NCI-H774 (cell line): ENCODE results near the gene ZNF423.
A peak's percentile ranks its signal among the peaks of the same experiment; 100 is the strongest.

Experiments
- DNase-seq: peaks from one replicate; lab custom pipeline; 2025; lab: John Stamatoyannopoulos, UW

Gene ZNF423

GRCh38 chr16:49869731-49870130 lies 13.8 kb upstream of the ZNF423 start:
- DNase-seq, result no peak

DNA sequence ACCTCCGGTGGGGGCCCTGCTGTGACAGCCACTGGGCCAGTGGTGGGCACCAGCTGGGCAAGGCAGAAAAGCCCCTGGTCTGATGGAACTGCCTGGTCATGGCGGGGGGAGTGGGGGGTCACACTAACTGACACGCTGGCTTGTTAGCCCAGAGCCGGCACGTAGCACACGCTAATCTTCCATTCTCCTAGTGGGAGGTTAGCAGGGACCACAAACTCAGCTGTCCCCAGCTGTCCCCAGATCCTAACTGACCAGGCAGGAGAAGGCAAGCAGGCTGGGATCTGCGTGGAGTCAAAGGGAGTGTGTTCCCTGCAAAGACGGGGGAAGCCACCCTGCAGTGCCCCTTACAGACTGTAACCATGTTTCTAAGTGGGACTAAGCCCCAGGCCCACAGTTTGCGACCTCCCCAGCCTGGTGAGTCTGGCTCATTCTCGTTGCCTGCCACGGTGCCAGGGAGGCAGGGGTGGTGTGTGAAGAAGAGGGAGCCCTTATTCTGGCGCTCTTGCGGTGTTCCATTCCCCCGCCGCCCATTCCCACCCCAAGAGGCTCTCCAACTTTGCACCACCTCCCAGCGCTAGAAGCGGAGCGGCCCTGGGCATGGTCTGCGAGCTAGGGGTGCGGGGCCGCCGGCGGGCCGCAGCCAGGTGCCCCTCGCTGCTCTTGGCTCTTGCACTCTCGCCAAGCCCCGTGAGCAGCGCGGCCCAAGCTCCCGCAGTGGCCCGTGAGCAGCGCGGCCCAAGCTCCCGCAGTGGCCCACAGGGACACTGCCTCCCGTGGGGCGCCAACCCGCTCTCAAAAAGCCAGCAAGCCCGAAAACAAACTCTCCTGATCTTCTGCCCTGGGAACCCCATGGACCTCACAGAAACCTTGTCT lies 12.1 kb upstream of the ZNF423 start:
- no peak for DNase-seq

- DNase-seq, result no peak
These were observed 11.3 kb upstream of the ZNF423 start for GRCh38 chr16:49867234-49867633.

DNA sequence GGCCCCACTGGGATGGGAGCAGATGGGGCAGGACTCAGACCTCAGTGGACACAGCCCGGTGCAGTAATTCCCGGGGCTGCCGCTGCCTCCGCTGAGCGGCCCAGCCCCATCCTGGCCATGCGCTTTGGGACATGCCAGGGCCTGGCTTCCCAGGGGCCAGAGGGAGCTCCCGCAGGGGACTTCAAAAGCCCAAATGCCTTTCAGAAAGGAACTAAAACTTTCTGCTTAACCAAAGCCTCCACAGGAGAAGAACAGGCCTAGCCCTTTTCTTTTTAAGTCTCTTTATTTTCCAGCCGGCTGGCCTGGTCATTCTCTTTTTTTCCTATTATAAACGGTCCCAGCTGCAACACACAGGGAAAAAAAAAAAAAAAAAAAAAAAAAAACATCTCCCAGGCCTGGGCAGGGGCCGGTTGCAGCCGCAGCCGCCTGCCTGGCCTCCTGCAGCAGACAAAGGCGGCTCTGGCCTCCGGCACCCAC lies 10.7 kb upstream of the ZNF423 start:
- no peak for DNase-seq

- no peak for DNase-seq
These were observed 6.8 kb upstream of the ZNF423 start for GRCh38 chr16:49862694-49863093.

- DNase-seq, result no peak
These were observed 5.4 kb upstream of the ZNF423 start for GRCh38 chr16:49861299-49861698.

- DNase-seq, result no peak
These were observed 4.7 kb upstream of the ZNF423 start for GRCh38 chr16:49860593-49860992.

DNA sequence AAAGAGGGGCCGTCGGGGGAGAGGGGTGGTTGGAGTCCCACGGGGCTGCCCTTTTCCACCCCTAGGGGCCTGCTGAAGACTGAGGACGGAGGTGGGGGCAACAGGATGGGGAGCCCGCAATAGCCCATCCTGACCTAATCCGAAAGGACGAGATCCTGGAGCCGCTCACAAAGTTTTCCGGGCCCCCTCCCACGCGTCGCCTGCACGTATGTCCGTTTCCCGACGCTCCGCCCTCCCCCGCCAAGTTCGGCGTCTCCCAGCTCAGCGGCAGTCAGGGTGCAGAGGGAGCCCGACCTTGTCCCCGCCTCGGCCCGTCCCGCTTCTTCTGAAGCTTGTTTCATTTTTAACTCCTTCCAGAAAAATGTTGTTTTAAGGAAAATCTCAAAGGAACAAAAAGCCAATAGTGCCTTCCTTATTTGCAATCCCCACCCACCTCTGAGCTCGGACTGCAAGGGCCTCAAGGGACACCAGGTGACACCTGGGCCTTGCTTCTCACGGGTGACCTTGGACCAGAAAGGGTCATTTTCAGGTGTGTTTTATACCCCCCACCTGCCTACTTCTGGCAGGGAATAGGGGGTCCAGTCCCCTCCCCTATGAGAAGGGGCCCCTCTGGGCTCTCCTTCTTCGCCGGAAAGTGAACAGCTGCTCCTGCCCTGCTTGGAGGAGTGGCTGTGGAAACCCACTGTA lies 3.4 kb upstream of the ZNF423 start:
- no peak for DNase-seq

DNA sequence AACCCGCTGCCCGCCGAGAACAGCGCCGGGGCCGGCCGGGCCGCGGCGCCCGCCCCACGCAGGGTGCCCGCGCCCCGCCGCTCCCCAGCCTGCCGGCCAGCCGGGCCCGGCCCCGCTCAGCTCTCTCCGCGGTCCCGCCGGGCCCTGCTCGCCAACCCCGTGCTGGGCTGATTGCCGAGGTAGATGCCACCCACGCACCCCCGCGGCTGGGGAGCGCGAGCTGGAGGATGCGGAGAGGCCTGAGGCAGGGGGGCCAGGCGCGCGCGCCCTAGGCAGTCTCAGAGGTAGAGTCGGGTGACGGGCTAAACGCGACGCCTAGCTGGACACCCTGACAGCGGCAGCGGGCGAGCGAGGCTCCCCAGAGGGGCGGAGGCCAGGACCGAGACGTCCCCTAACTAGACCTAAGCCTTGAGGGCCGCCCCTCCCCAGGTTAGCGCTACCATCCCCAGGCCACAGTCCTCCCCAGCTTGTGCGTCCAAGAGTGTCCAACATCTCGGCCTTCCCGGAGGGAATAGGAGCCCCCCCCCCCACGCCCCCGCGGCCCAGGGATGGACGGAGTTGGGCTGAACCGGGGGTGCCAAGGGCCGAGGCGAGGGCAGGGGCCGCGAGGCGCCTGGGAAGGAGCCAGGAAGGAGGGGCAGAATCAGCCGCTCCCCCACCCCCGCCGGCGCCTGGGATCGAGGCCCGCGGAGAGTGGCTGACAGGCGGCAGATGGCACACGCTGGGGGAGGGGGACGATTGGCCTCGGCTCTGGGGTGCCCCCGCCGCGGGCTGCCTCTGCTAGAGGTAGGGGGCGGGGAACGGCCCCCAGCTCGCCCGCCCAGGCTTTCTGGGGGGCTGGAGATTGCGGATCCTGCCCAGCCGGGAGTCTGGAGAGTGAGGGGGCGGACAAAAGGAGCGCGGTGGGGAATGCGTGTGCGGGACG lies 2.5 kb upstream of the ZNF423 start:
- DNase-seq, result no peak

DNA sequence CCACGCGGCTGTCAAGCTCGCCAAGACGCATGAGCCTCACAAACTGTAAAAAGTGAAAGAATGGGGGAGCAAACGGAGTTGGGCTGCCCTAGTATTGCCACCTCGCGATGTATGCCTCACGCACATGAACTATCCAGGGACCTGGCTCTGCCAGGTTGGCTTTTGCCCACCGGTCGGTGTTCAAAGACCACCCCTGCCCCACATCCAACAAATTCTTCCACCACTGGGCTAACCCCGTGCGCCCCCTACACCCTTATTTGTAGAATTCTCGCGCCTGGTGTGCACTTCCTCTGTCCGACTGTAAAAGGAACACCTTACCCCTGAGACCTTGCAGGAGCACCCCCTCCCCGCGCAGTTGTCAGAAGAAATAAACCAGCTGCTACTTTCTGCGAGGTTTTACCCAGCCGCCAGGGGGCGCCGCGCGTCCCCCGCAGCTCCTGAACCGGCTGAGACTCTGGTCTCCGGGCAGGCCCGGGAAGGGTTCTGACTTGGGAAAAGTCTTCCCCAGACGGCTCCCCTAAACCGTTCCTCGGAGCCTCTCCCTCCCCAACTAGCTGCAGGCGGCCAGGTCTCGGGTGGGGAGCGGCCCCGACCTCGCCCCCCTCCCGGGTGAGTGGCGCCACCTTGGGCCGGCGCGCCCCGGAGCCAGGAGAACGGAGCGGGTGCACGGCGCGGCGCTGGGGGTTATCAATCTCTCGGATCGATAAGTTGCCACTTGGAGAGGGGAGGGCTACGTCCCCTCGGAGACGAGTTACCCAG lies 1.7 kb upstream of the ZNF423 start:
- DNase-seq, result no peak

DNA sequence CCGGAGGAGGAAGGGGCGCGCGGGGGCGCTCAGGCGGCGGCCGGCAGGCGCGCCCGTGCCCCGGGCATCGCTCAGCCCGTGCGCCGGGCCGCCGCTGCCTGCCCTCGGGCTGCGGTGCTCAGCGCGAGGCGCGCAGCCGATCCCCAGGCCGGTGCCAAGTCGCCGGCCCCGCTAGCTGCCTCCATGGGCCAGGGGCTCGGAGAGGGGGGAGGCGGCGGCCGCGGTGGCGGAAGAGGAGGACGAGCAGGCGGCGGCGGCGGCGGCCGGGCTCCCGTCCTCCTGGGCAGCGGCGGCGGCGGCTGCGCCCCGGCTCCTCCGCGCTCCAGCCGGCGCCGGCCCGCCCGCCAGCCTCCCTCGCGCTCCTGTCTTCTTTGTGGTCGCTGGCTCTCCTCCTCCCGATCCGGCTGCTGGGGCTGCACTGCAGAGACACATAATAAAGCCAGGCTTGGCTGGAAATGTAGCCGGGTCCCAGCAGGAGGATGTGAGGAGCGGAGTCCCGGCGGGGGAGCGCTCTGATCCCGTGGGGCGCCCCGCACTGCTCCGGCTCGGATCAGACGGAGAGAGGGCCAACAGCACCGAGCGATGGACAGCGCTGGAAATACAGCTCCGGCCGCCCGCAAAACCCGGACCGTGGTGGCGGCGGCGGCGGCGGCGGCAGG lies 889 bp upstream of the ZNF423 start:
- no peak for DNase-seq

DNA sequence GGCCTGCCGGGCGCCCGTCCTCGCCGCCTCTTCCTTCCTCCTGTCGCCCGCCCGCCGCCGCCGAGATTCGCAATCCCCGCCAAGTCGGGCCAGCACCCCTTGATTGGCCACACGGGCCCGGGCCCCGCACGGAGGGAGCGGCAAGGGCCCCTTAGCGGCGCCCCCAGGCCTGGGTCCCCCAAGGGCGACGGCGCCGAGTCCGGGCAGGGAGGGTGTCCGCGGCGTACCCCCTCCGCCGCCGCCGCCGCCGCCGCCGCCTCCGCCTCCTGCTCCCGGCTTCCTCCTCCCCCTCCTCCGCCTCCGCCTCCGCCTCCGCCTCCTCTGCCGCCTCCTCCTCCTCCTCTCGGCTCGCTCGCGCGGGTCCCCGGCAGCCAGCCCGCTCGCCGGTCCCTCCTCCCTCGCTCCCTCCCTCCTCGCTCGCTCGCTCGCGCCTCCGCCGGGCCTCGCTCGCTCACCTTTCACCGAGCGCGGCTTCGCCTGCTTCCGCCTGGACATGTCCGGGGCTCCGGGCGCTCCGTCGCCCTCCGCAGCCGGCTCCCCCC lies 561 bp downstream of the ZNF423 start:
- peak; percentile 43 for DNase-seq

DNA sequence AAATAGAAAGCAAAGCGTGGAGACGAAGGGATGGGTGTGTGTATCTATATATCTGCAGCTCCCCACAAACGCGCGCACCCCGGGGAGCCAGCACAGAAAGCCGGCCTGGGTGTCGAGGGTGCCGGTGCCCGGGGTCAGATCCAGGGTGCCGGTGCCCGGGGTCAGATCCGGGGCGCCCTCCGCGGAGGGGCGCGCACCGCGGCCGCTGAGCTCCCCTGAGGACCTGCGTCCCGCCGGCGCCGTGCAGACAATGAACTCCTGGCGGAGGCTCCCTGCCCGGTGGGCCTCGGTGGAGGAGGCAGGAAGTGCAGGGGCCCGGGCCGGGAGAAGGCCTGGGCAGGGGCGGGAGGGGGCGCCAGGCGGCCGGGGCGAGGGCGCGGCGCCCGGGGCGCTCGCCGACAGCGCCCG lies 1.1 kb downstream of the ZNF423 start:
- DNase-seq, result no peak

DNA sequence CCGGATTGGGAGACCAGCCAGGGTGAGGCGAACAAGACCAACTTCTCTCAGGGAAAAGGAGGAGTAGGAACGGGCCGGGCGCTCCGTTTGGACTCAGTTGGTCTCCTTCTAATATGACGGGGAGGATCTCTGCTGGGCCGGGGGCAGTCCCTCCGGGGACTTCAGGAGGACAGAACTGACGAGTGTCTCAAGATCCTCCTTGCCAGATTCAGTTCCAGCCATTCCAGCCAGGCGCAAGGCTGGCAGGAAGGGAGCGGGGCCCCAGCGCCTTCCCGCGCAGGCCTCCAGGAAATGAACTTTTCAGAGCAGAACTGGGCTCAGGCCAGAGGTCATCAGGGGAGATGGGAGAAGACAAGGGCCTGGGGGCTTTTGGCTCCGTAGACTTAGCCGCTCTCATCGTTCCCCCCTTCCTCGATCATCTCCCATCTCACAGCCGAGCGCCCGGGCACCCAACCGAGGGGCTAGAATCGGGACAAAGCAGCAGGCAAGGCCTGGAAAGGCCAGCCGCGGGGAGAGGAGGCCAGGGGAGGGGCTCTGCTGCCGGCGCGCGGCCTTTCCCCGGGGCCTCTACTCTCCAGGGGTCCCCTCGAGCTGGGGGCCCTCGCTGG lies 1.6 kb downstream of the ZNF423 start:
- DNase-seq, result no peak

- DNase-seq, result no peak
These were observed 3.6 kb downstream of the ZNF423 start for GRCh38 chr16:49852279-49852678.

DNA sequence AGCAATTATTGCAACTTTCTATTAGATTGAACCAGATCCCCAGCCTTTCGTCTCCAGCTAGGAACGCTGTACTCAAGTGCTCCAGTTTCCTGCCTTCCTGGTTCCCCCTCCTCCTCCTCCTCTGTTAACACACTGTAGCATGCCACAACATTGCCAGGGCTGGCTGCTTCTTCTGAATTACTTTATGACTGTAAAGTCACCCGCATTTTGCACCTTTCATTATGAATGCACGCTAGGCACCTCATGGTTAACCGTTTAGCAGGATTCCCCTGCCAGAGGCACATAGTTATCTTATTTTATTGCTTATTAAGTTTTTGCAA lies 4.5 kb downstream of the ZNF423 start:
- DNase-seq, result no peak

DNA sequence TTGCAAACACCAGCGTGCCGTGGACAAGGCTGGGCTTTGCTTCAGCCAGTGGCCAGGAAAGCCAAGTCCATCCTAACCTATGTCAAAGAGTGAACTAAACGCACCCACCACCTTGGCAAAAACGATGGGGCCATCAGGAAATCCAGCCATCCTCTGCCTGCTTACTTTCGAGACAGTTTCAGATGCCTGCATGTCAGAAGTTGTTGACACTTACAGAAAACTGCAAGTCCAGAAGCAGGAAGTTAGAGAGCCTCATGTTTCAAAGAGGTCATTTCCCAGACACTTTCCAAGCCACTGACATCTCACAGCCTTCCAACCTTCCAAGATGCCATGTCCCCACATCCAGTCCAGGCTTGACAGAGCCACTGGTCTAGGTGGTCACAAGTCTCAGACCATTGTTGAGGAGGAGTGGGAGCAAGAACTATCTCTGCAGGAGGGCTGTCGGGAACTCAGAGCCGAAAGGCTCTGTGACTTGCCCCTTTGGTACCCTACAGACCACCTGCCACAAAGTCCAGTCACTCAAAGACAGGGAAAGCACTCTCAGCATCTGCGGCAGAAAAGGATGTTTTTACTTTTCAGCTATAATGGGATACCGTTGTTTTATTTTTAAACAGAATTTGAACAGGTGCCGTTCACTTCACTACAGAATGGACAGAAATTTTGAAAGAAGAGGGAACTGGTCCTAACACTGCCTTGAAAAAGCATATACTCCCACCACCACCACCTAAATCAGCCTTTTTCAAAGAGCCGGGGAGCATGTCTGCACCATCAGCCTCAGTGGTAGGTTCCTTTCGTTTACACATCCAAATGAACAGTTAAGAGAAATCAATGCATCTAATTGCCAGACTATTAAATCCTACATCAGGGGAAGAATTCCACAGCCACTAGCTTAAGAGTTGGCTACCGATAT lies 5.1 kb downstream of the ZNF423 start:
- no peak for DNase-seq

DNA sequence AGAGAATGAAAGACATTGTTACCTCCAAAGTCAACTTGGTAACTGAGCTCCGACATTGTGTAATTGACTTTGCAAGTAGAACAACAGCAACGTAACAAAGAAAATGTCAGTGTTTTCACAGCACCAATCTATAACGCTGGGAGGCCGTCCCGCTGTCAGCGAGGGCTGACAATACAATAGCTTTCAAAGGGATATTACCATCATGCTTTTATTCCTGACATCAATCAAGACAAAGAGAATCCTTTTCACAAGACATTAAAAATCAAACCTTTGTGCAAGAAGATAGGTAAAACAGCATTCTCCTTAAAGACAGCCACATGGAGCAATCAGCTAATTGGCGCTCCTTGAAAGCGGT lies 6.2 kb downstream of the ZNF423 start:
- DNase-seq, result no peak

DNA sequence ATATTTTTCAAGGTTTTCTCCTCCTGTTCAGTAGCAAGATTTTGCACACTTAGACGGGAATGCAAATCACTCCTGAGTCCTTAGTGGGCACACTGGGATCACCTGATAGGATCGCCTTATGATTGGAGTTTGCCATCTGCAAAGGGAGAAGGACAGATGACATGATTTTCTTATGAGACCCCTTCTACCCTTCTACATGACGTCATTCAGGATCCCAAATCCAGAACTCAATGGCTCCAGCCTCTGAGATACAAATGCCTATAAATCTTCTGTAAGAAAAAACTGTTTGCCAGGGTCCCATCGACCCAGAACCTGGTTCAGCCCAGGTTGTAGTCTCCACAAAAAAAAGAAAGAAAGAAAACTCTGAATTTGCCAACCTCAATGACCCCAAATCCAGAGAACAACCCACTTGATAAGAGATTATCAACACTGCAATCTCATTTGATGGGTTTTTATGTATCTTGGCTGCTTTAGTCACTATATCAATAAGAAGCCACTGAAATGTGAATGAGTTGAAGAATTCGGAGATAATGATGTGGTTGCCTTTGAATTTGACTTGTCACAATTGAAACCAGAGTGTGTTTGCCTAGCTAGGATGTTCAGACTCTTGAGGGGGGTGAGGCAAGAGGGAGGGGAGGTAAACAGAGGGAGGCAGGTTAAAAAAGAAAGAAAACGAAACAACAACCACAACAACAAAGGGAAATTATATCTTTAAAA lies 6.7 kb downstream of the ZNF423 start:
- DNase-seq, result no peak
